ENCODE measurements around the gene CNP.

- TF ChIP-seq CTCF (IDR thresholded peaks at IDR 0.05) (no peak), EP300 (IDR thresholded peaks at IDR 0.05) (no peak)
Measured at GRCh38 chr17:42017866-42018200, 51.2 kb downstream of the CNP start.
